ENCODE results near the gene RAD23A. TPM values are rescaled to one million over a fixed set of nuclear protein-coding genes. Genes with fewer than 3 reads are reported as not detected.

RAD23A gene
- total and polyA plus RNA-seq, 9 of the 15 experiments (the other 6 are each of a cell fraction or from before 2014, with no cell fraction given) = 9.5 to 181 (median 101) TPM

DNA sequence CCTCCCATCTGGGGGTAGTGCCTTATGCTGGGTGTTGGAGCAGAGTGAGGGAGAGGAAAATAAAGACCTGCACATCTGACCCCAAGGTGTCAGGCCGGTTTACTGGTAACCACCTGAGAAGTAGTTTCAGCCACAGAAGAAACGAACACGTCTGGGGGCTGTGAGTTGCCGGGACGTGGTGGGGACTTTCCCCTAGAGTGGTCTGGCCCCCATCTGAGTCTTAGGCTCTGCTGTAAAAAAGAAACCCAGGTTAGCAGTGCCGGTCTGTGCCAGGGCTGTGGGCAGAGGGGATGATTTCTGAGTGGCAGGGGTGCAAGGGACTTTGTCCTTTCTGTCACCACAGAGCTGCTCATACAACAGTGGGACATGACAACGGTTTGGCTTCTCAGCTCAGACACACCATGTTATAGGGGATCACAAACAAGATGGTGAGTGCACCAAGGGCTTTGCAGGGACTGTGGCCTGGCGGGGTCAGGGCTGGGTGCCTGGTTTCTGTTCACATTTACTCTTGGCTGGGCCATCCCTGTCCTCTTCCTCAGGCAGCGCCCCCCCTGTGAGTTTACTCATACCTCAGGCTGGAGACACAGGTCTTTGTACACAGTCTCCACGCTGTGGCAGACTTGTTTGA lies 45.7 kb upstream of the RAD23A start:
- Histone ChIP-seq H2AFZ (ENCODE audit: low read depth, low read length) (no peak overlapping the region), H3K27me3 (ENCODE audit: control insufficient read depth in 2 of 2, insufficient read depth in 2 of 2, low read length in 2 of 2) (no peaks in the 10 kb centered on the region), H3K9me1 (ENCODE audit: control insufficient read depth, insufficient read depth, low read length) (no peaks in the 10 kb centered on the region), H3K36me3 (ENCODE audit: control insufficient read depth, insufficient read depth, low read length) (peaks cover 53% of the 10 kb centered on the region; the same call in 2 of the 3 replicates), H3K4me3 (no peak overlapping the region), H3K27ac (ENCODE audit: extremely low read depth, low read depth, low read length) (no peak overlapping the region), H3K9ac (ENCODE audit: insufficient read depth in 1 of 2, low read depth in 2 of 2, low read length in 2 of 2) (no peak overlapping the region), H4K20me1 (replicated peaks; ENCODE audit: control insufficient read depth, insufficient read depth, low read length) (no peaks in the 10 kb centered on the region), H3K9me3 (replicated peaks; ENCODE audit: control insufficient read depth, insufficient read depth, low read depth, low read length) (no peaks in the 10 kb centered on the region), H3K4me2 (ENCODE audit: insufficient read depth, low read length) (no peak overlapping the region), H3K4me1 (replicated peaks in 1 of 2; ENCODE audit: control insufficient read depth in 2 of 2, insufficient read depth in 2 of 2, low read length in 2 of 2) (peaks cover 0 to 15% of the 10 kb centered on the region in 2 experiments; a peak in 1 of 5 replicates), H3K79me2 (ENCODE audit: control insufficient read depth, insufficient read depth, low read length) (no peaks in the 10 kb centered on the region)
- no peak for ATAC-seq
- no TSS peak for BruUV-seq (replicated peaks)
- WGBS (ENCODE audit: insufficient coverage, low coverage, missing lambda C conversion rate) = 86% methylated on average over 10 of the region's 10 CpGs
- intact Hi-C loops (cut with micrococcal nuclease) = no loop called here
- POLR2A ChIA-PET = interaction anchor here (0.6 to 1.9 kb wide), 6 partner anchors 9 to 1652 kb away, joined by 3 to 11 read pairs (median 4); partner anchors contain the start of gene KLF1
- peak in 1 of 4 experiments; percentile 9 for DNase-seq (ENCODE audit: extremely low read depth in 1 of 4, low spot score in 3 of 4)
- CTCF ChIA-PET (ENCODE audit: low intra/inter-chr PET ratio) = no interaction called here
- FAIRE-seq = no peak
- in situ Hi-C loops (cut with MboI) = no loop called here
- no peak for TF ChIP-seq GABPB2 (CRISPR knock-in tag; conservative IDR thresholded peaks at IDR 0.05)
- TF ChIP-seq, protein P1, sequence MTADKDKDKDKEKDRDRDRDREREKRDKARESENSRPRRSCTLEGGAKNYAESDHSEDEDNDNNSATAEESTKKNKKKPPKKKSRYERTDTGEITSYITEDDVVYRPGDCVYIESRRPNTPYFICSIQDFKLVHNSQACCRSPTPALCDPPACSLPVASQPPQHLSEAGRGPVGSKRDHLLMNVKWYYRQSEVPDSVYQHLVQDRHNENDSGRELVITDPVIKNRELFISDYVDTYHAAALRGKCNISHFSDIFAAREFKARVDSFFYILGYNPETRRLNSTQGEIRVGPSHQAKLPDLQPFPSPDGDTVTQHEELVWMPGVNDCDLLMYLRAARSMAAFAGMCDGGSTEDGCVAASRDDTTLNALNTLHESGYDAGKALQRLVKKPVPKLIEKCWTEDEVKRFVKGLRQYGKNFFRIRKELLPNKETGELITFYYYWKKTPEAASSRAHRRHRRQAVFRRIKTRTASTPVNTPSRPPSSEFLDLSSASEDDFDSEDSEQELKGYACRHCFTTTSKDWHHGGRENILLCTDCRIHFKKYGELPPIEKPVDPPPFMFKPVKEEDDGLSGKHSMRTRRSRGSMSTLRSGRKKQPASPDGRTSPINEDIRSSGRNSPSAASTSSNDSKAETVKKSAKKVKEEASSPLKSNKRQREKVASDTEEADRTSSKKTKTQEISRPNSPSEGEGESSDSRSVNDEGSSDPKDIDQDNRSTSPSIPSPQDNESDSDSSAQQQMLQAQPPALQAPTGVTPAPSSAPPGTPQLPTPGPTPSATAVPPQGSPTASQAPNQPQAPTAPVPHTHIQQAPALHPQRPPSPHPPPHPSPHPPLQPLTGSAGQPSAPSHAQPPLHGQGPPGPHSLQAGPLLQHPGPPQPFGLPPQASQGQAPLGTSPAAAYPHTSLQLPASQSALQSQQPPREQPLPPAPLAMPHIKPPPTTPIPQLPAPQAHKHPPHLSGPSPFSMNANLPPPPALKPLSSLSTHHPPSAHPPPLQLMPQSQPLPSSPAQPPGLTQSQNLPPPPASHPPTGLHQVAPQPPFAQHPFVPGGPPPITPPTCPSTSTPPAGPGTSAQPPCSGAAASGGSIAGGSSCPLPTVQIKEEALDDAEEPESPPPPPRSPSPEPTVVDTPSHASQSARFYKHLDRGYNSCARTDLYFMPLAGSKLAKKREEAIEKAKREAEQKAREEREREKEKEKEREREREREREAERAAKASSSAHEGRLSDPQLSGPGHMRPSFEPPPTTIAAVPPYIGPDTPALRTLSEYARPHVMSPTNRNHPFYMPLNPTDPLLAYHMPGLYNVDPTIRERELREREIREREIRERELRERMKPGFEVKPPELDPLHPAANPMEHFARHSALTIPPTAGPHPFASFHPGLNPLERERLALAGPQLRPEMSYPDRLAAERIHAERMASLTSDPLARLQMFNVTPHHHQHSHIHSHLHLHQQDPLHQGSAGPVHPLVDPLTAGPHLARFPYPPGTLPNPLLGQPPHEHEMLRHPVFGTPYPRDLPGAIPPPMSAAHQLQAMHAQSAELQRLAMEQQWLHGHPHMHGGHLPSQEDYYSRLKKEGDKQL (CRISPR knock-in tag; IDR thresholded peaks at IDR 0.05; ENCODE audit: borderline replicate concordance) = no peak
- TF ChIP-seq YBX1 (IDR thresholded peaks at IDR 0.05) = no peak
- TF ChIP-seq ZKSCAN3 (CRISPR knock-in tag; IDR thresholded peaks at IDR 0.05) = no peak
- TF ChIP-seq, protein P2, sequence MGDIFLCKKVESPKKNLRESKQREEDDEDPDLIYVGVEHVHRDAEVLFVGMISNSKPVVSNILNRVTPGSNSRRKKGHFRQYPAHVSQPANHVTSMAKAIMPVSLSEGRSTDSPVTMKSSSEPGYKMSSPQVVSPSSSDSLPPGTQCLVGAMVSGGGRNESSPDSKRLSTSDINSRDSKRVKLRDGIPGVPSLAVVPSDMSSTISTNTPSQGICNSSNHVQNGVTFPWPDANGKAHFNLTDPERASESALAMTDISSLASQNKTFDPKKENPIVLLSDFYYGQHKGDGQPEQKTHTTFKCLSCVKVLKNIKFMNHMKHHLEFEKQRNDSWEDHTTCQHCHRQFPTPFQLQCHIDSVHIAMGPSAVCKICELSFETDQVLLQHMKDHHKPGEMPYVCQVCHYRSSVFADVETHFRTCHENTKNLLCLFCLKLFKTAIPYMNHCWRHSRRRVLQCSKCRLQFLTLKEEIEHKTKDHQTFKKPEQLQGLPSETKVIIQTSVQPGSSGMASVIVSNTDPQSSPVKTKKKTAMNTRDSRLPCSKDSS (IDR thresholded peaks at IDR 0.05; ENCODE audit: low read depth, partially characterized antibody) = no peak
- TF ChIP-seq KDM5B (IDR thresholded peaks at IDR 0.05; ENCODE audit: insufficient replicate concordance, low read depth, low read length) = no peak
- no peak for TF ChIP-seq TSC22D4 (tag; IDR thresholded peaks at IDR 0.05)
- TF ChIP-seq DACH1 (IDR thresholded peaks at IDR 0.05; ENCODE audit: partially characterized antibody) = no peak

All from K562 (cell line).